ENCODE data around the gene KCNK7.

Gene KCNK7

GRCh38 chr11:65590240-65590738 is 5.3 kb downstream of the KCNK7 start:
- DNase-seq: no peak
- Histone ChIP-seq H3K4me1 (ENCODE audit: control extremely low read depth in 1 of 4, control insufficient read depth in 4 of 4, insufficient read depth in 4 of 4, low read length in 3 of 4) (peaks cover 0 to 41% (median 30%) of the 10 kb centered on the region in 4 experiments), H3K27ac (ENCODE audit: insufficient read depth in 1 of 2, low read depth in 1 of 2, low read length in 2 of 2, poor library complexity in 1 of 2, severe bottlenecking in 2 of 2) (no peak overlapping the region), H3K4me3 (ENCODE audit: control insufficient read depth in 1 of 7, extremely low read depth in 1 of 7, insufficient read depth in 4 of 7, low read depth in 2 of 7, low read length in 6 of 7) (no peak overlapping the region), H3K36me3 (ENCODE audit: control insufficient read depth in 4 of 4, insufficient read depth in 4 of 4, low read length in 3 of 4) (peaks cover 7 to 49% (median 28%) of the 10 kb centered on the region in 4 experiments), H3K27me3 (replicated peaks in 2 of 5; ENCODE audit: control insufficient read depth in 4 of 5, insufficient read depth in 5 of 5, low read length in 4 of 5) (no peaks in the 10 kb centered on the region), H3K9me3 (ENCODE audit: control extremely low read depth in 1 of 5, control insufficient read depth in 4 of 5, insufficient read depth in 2 of 5, low read depth in 1 of 5, low read length in 4 of 5) (no peaks in the 10 kb centered on the region)
- ChIA-PET CTCF (interaction anchor here (0.7 to 16.6 kb wide), 7 partner anchors 8 to 271 kb away, joined by 3 to 262 read pairs (median 119); partner anchors contain the start of genes EHBP1L1, FAM89B, MAP3K11 and PCNX3), POLR2A (interaction anchor here (0.7 kb wide), 1 partner anchor 14 kb away, joined by 3 read pairs; the partner anchor contains the start of gene EHBP1L1)
- WGBS (ENCODE audit: insufficient coverage): 91% methylated on average over 6 of the region's 8 CpGs

DNA sequence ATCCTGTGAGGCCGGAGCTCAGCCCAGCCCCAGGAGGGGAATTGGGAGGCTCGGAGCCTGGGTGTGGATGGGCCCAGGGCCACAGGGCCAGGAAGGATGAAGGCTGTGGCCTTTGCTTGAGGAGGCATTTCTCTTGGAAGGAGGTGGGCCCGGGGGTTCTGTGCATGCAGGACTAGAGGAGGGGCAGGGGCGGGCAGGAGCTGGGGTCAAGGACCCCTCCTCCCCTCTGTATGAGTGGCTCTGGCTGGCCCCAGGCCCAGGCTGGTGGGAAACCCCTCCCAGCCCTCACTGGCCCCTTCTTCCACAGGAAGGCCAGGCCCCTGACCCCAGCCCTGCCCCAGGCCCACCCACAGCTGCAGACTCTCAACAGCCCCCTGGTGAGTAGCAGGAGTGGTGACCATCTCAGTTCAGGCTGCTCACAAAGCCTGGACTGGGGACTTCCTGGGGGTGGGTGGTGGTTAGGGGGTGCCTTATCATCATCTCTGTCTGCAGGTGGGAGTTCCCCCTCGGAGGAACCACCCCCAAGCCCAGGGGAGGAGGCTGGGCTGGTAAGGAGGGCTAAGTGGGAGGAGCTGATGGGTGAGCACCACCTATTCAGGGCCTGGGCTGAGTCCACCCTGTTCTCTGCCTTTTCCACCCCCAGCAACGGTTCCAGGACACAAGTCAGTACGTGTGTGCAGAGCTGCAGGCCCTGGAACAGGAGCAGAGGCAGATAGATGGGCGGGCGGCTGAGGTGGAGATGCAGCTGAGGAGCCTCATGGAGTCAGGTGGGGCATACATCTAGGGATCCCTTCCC is 6.0 kb downstream of the KCNK7 start:
- CTCF ChIA-PET: interaction anchor here (0.7 to 16.6 kb wide), 8 partner anchors 9 to 271 kb away, joined by 3 to 262 read pairs (median 70); partner anchors contain the start of genes EHBP1L1, FAM89B, MAP3K11 and PCNX3
- Histone ChIP-seq H3K9me3 (ENCODE audit: control extremely low read depth in 1 of 5, control insufficient read depth in 4 of 5, insufficient read depth in 2 of 5, low read depth in 1 of 5, low read length in 4 of 5) (no peaks in the 10 kb centered on the region), H3K4me1 (ENCODE audit: control extremely low read depth in 1 of 4, control insufficient read depth in 4 of 4, insufficient read depth in 4 of 4, low read length in 3 of 4) (peaks cover 0 to 41% (median 28%) of the 10 kb centered on the region in 4 experiments), H3K4me3 (ENCODE audit: control insufficient read depth in 1 of 7, extremely low read depth in 1 of 7, insufficient read depth in 4 of 7, low read depth in 2 of 7, low read length in 6 of 7) (no peak overlapping the region), H3K36me3 (ENCODE audit: control insufficient read depth in 4 of 4, insufficient read depth in 4 of 4, low read length in 3 of 4) (peaks cover 7 to 53% (median 30%) of the 10 kb centered on the region in 4 experiments), H3K27me3 (replicated peaks in 2 of 5; ENCODE audit: control insufficient read depth in 4 of 5, insufficient read depth in 5 of 5, low read length in 4 of 5) (no peaks in the 10 kb centered on the region), H3K27ac (ENCODE audit: insufficient read depth in 1 of 2, low read depth in 1 of 2, low read length in 2 of 2, poor library complexity in 1 of 2, severe bottlenecking in 2 of 2) (no peak overlapping the region)
- DNase-seq: peak in 2 of 3 donors; percentile 79 to 83
- POLR2A ChIA-PET: interaction anchor here (0.7 to 1.2 kb wide), 2 partner anchors 9 to 13 kb away, joined by 3 read pairs; partner anchors contain the start of gene EHBP1L1
- WGBS (ENCODE audit: insufficient coverage): 92% methylated on average over 8 of the region's 9 CpGs

DNA sequence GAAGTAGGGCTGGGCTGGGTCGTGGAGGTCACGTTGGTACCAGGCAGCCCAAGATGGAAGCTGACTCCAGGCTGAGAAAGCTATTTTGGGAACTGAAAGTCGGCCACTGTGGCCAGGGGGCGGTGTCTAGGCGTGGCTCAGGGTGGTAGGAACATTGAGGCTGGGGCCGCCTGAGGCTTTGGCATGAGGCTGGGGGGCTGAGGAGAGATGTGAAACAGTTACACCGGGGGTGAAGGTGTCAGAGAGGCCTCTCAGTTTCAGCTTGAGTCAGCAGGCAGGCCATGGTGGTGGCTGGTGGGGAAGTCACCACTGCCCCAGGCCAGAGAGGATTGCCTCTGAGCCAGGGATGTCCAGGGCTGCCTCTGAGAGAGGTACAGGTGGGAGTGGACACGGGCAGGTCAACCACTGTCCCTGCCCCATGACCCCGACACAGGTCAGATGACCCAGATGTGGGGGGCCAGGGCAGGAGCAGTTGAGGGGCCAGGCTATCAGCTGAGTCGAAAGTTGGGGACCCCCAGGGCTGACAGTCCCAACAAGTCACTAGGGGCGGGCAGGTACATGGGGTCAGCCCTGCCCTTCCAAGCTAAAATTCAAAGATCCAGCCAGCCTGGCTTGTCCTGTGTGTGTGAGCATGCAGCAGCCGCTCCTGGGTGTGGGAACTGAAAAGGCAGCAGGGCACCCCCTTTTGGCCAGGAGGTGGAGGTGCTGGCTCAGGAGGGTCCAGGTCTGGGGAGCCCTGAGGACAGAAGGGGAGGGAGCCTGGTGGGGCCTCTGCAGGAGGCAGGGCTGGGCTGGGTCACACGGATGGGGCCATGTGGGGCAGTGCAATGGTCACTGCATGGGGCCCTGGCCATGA is 7.2 kb downstream of the KCNK7 start:
- H3K36me3 ChIP-seq (ENCODE audit: control insufficient read depth in 4 of 4, insufficient read depth in 4 of 4, low read length in 3 of 4): peaks cover 7 to 59% (median 34%) of the 10 kb centered on the region in 4 experiments
- H3K4me1 ChIP-seq (ENCODE audit: control extremely low read depth in 1 of 4, control insufficient read depth in 4 of 4, insufficient read depth in 4 of 4, low read length in 3 of 4): peaks cover 0 to 37% (median 28%) of the 10 kb centered on the region in 4 experiments
- WGBS (ENCODE audit: insufficient coverage): 20% methylated on average over 12 of the region's 13 CpGs
- H3K9me3 ChIP-seq (ENCODE audit: control extremely low read depth in 1 of 5, control insufficient read depth in 4 of 5, insufficient read depth in 2 of 5, low read depth in 1 of 5, low read length in 4 of 5): no peaks in the 10 kb centered on the region
- peak overlapping the region in 1 of 2 experiments; percentile 49 for H3K27ac ChIP-seq (ENCODE audit: insufficient read depth in 1 of 2, low read depth in 1 of 2, low read length in 2 of 2, poor library complexity in 1 of 2, severe bottlenecking in 2 of 2)
- no peaks in the 10 kb centered on the region for H3K27me3 ChIP-seq (replicated peaks in 2 of 5; ENCODE audit: control insufficient read depth in 4 of 5, insufficient read depth in 5 of 5, low read length in 4 of 5)
- ChIA-PET POLR2A (interaction anchor here (0.5 to 5.4 kb wide), 6 partner anchors 8 to 18 kb away, joined by 3 to 32 read pairs (median 4); partner anchors contain the start of genes EHBP1L1, FAM89B and ZNRD2), CTCF (interaction anchor here (0.9 to 16.6 kb wide), 9 partner anchors 9 to 255 kb away, joined by 3 to 262 read pairs (median 21); partner anchors contain the start of genes DPF2, EHBP1L1, FAM89B and MAP3K11)
- peak overlapping the region in 3 of 7 experiments; percentile 25 to 44 (median 38) for H3K4me3 ChIP-seq (ENCODE audit: control insufficient read depth in 1 of 7, extremely low read depth in 1 of 7, insufficient read depth in 4 of 7, low read depth in 2 of 7, low read length in 6 of 7)
- DNase-seq: peak; percentile 76 to 85 (median 85)

- CTCF ChIA-PET: interaction anchor here (0.6 to 16.6 kb wide), 6 partner anchors 7 to 450 kb away, joined by 3 to 262 read pairs (median 144); partner anchors contain the start of genes EHBP1L1, FAM89B, MAP3K11 and PCNX3
- POLR2A ChIA-PET: interaction anchor here (5.4 kb wide), 1 partner anchor 11 kb away, joined by 32 read pairs; the partner anchor contains the start of gene EHBP1L1
- 100% methylated on average over 1 of the region's 2 CpGs for WGBS (ENCODE audit: insufficient coverage)
- peaks cover 4 to 53% (median 31%) of the 10 kb centered on the region in 4 experiments for H3K36me3 ChIP-seq (ENCODE audit: control insufficient read depth in 4 of 4, insufficient read depth in 4 of 4, low read length in 3 of 4)
- no peak overlapping the region for H3K4me3 ChIP-seq (ENCODE audit: control insufficient read depth in 1 of 7, extremely low read depth in 1 of 7, insufficient read depth in 4 of 7, low read depth in 2 of 7, low read length in 6 of 7)
- no peaks in the 10 kb centered on the region for H3K9me3 ChIP-seq (ENCODE audit: control extremely low read depth in 1 of 5, control insufficient read depth in 4 of 5, insufficient read depth in 2 of 5, low read depth in 1 of 5, low read length in 4 of 5)
- H3K4me1 ChIP-seq (ENCODE audit: control extremely low read depth in 1 of 4, control insufficient read depth in 4 of 4, insufficient read depth in 4 of 4, low read length in 3 of 4): peaks cover 0 to 36% (median 26%) of the 10 kb centered on the region in 4 experiments
- no peak for DNase-seq
- H3K27me3 ChIP-seq (replicated peaks in 2 of 5; ENCODE audit: control insufficient read depth in 4 of 5, insufficient read depth in 5 of 5, low read length in 4 of 5): no peaks in the 10 kb centered on the region
- H3K27ac ChIP-seq (ENCODE audit: insufficient read depth in 1 of 2, low read depth in 1 of 2, low read length in 2 of 2, poor library complexity in 1 of 2, severe bottlenecking in 2 of 2): no peak overlapping the region
These were observed 8.9 kb downstream of the KCNK7 start for GRCh38 chr11:65586676-65587075.

- H3K27ac ChIP-seq (ENCODE audit: insufficient read depth in 1 of 2, low read depth in 1 of 2, low read length in 2 of 2, poor library complexity in 1 of 2, severe bottlenecking in 2 of 2): no peak overlapping the region
- POLR2A ChIA-PET: interaction anchor here (5.4 kb wide), 1 partner anchor 10 kb away, joined by 32 read pairs; the partner anchor contains the start of gene EHBP1L1
- H3K9me3 ChIP-seq (ENCODE audit: control extremely low read depth in 1 of 5, control insufficient read depth in 4 of 5, insufficient read depth in 2 of 5, low read depth in 1 of 5, low read length in 4 of 5): no peaks in the 10 kb centered on the region
- no peaks in the 10 kb centered on the region for H3K27me3 ChIP-seq (replicated peaks in 2 of 5; ENCODE audit: control insufficient read depth in 4 of 5, insufficient read depth in 5 of 5, low read length in 4 of 5)
- H3K4me3 ChIP-seq (ENCODE audit: control insufficient read depth in 1 of 7, extremely low read depth in 1 of 7, insufficient read depth in 4 of 7, low read depth in 2 of 7, low read length in 6 of 7): no peak overlapping the region
- peaks cover 4 to 54% (median 31%) of the 10 kb centered on the region in 4 experiments for H3K36me3 ChIP-seq (ENCODE audit: control insufficient read depth in 4 of 4, insufficient read depth in 4 of 4, low read length in 3 of 4)
- peaks cover 0 to 36% (median 26%) of the 10 kb centered on the region in 4 experiments for H3K4me1 ChIP-seq (ENCODE audit: control extremely low read depth in 1 of 4, control insufficient read depth in 4 of 4, insufficient read depth in 4 of 4, low read length in 3 of 4)
- CTCF ChIA-PET: interaction anchor here (10.7 to 16.6 kb wide), 4 partner anchors 7 to 47 kb away, joined by 119 to 262 read pairs (median 200); partner anchors contain the start of genes EHBP1L1, FAM89B, MAP3K11 and PCNX3
- WGBS (ENCODE audit: insufficient coverage): 75% methylated on average over 3 of the region's 4 CpGs
- no peak for DNase-seq
These were observed 9.4 kb downstream of the KCNK7 start for GRCh38 chr11:65586247-65586630.
